HG02623 (cell line): ENCODE results near the gene C19orf53.

Experiments
- ATAC-seq: cut with Tn5 transposase; IDR thresholded peaks from one replicate; pipeline ENCODE4 v1.9.1; 2021; ENCODE audit warnings: moderate library complexity; ENCODE audit not compliant: unreplicated experiment

C19orf53 gene

DNA sequence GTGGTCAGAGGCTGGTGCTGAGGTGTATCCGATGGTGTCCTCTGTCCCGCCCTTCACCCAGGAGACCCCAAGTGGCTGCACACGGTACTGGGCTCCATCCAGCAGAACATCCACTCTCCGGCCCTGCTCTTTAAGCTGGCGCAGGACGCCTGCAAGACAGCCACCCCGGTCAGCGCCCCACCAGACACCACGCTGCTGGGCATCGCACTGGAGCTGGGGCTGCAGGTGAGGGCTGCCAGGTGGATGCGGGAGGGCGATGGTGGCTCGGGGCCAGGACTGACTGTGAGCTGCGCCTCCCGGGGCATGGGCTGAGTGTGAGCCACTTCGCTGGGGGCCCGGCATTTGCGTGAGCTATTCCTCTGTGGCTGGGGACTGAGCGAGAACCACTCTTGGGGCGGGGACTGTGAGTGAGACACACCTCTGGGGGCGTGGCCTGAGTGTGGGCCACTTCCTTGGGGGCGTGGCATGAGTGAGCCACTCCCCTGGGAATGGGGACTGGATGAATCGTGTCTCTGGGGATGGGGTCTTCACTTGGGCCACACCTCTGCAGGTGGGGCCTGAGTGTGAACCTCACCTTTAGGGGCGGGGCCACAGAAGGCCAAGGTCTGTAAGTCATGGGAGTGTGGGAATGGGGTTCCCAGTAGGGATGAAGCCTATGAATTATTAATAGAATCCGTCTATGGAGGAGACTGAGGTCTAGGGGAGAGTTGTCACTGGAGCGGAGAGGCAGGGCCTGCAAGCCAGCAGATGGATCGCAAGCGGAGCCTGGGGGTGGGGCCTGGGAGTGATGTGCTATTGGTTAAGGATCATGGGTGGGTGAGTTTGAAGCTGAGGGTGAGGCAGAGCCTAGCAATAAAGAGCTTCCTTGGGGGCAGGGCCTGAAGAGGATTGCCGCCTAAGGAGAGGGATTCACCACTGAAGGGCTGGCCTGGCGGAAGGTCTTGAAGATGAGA is 51.5 kb downstream of the C19orf53 start:
- ATAC-seq: no peak

DNA sequence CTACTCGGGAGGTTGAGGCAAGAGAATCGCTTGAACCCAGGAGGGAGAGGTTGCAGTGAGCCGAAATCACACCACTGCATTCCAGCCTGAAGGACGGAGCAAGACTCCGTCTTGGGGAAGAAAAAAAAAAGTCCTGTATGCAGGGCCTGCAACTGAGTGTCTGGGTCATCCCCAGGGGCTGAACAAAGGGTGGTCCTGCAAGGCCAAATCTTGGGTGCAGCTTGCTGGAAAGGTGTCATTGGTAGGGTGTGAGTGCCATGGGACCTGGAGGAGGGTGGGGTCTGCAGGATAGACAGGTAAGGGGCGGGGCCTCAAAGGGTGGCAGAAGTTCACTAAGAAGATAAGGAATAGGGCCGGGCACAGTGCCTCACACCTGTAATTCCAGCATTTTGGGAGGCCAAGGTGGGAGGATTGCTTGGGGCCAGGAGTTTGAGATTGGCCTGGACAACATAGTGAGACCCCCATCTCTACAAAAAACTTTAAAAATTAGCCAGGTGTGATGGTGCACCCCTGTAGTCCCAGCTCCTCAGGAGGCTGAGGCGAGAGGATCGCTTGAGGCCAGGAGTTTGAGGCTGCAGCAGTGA is 52.5 kb downstream of the C19orf53 start:
- ATAC-seq: no peak

DNA sequence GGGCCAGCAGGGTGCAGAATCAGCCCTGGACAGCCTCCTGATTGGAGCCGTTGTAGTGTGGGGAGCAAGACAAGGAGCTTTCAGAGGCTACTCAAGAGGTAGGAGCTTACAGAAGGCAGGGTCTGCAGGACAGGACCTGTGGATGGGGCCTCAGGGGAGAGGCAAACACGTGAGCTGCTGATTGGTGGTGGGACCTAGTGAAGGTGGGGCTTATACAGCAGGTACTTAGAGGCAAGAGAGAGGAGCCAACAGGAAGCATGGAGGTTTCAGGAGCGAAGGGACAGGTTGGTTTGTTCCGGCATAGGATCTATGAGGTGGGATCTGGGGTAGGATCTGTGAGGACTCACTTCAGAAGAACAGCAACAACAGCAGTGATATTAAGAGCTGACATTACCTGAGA is 53.4 kb downstream of the C19orf53 start:
- ATAC-seq: no peak
